Astrocyte of the cerebellum (primary cell): ENCODE measurements around the gene CALHM3.

ENCODE experiments used
- DNase-seq: peaks from one replicate; pipeline ENCODE4 v3.0.0-alpha.2; 2011; ENCODE audit warnings: low read depth
- H3K4me3 ChIP-seq: 2 replicates; pipeline ENCODE4 v1.5.1; 2011; ENCODE audit warnings: mild to moderate bottlenecking, low read depth, low read length, moderate library complexity
- in situ Hi-C: cut with HindIII; loops from 2 replicates; pipeline ENCODE4 v1.10.0; 2017; ENCODE audit warnings: low sequenced_read_pairs
- TF ChIP-seq, protein P1 (sequence below): IDR thresholded peaks from 2 replicates; pipeline ENCODE4 v1.5.1; 2012; ENCODE audit warnings: low read length, low read depth, moderate library complexity, mild to moderate bottlenecking; ENCODE audit errors: missing control alignments

CALHM3 gene

DNA sequence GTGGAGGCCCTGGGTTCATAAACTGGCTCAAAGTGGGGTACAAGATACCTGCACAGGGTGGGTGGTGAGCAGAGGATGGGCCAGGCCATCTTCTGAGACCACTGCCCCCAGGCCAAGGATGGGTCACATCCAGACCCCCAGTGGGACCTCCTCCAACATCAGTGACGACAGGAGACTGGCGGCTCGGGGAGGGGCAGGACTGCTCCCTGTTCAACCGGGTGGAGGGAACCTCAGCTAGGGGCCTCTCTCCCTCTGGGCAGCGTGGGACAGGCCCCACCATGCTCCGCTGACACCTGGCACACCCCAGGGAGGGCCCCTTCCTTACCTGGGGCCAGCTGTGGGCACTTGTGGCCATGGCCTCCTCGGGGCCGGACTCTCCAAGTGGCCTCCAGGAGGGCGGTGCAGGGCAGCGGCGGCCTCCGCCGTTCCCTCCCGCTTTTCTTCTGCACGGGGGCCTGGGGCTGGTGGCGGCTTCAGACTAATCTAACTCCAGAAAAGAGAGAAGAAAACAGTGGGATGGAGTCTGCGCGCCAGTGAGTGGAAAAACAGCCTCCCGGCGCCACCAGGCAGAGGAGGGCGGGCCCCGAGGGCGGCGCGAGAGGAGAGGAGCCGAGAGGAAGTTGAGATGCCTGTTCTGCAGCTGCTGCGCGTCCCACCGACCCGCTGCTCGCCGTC lies 27.1 kb downstream of the CALHM3 start, which contains the start of gene CALHM2:
TSS of gene CALHM2 (minus strand) at position 540 of the 675 bp plus-strand sequence. CDS start 2,429 bp downstream, outside the sequence.
- TF ChIP-seq, protein P1, sequence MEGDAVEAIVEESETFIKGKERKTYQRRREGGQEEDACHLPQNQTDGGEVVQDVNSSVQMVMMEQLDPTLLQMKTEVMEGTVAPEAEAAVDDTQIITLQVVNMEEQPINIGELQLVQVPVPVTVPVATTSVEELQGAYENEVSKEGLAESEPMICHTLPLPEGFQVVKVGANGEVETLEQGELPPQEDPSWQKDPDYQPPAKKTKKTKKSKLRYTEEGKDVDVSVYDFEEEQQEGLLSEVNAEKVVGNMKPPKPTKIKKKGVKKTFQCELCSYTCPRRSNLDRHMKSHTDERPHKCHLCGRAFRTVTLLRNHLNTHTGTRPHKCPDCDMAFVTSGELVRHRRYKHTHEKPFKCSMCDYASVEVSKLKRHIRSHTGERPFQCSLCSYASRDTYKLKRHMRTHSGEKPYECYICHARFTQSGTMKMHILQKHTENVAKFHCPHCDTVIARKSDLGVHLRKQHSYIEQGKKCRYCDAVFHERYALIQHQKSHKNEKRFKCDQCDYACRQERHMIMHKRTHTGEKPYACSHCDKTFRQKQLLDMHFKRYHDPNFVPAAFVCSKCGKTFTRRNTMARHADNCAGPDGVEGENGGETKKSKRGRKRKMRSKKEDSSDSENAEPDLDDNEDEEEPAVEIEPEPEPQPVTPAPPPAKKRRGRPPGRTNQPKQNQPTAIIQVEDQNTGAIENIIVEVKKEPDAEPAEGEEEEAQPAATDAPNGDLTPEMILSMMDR, result no peak
- in situ Hi-C loops, result loop anchor here (5.0 to 10.0 kb wide), 2 partner anchors 55 to 63 kb away; partner anchors contain the start of genes ATP5MK and PDCD11

DNA sequence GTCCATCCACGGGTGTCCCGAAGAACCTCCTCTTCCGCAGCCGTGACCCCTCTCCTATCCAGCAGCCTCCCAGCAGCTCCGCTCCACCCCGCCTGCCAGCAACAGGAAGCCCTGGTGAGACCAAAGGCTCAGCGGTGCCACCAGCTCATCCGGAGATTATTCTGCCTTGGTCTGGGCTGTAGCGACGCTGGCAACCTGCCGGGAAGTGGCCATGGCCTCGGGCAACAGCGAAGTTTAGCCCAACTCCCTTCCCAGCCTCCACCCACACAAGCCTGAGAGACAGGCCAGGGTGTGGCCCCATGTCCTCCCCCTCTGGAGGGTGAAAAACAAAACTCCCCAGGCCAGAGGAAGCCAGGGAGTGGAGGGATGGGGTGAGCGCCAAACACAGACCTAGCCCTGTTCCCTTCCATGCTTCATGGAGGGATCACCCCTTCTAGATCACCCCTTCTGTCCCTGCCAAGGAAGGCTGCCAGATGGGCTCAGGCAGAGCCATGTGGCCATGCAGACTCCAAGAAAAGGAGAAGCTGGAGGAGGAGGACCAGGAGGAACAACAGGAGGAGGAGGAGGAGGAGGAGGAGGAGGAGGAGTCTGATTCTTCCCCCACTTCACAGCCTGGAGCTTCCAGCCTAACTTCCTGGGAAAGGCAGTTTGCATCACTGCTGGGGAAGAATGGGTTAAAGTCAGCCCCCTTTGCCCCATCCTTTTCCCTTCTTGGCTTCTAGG lies 27.8 kb downstream of the CALHM3 start:
- peak overlapping the region; percentile 52 for H3K4me3 ChIP-seq
- in situ Hi-C loops, result loop anchor here (5.0 to 10.0 kb wide), 2 partner anchors 54 to 64 kb away; partner anchors contain the start of genes ATP5MK and PDCD11
- DNase-seq, result no peak
- TF ChIP-seq, protein P1, result no peak

More for the DNA sequence above, 27.1 kb downstream of the CALHM3 start, which contains the start of gene CALHM2:
- DNase-seq, result no peak
- peak within 1 kb of the TSS; percentile 52 for H3K4me3 ChIP-seq

DNA sequence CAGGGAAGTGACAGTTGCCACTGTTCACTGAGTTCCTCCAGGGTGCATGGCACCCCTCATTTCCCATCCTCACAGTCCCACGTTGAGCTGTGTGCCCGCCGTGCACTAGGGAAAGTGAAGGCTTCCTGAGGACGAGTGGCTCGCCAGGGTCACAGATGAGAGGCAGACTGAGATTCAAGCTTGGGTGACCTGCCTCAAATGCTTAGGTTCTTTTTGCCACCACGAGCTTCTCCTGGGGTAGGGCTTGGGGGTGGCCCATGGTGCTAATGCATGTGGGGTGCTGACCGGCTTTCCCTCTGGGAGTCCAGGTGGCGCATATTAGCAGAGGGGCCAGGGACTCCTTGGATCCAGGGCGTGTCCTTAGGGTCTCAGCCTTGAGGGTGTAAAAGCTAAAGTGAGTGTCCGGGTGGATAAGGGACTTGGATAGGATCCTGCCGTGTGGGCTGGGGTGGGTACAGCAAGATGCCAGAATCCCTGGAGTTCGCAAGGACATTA lies 28.8 kb downstream of the CALHM3 start:
- in situ Hi-C loops, result loop anchor here (5.0 to 10.0 kb wide), 2 partner anchors 53 to 65 kb away; partner anchors contain the start of genes ATP5MK and PDCD11
- no peak for DNase-seq
- H3K4me3 ChIP-seq, result no peak overlapping the region
- TF ChIP-seq, protein P1, result no peak

DNA sequence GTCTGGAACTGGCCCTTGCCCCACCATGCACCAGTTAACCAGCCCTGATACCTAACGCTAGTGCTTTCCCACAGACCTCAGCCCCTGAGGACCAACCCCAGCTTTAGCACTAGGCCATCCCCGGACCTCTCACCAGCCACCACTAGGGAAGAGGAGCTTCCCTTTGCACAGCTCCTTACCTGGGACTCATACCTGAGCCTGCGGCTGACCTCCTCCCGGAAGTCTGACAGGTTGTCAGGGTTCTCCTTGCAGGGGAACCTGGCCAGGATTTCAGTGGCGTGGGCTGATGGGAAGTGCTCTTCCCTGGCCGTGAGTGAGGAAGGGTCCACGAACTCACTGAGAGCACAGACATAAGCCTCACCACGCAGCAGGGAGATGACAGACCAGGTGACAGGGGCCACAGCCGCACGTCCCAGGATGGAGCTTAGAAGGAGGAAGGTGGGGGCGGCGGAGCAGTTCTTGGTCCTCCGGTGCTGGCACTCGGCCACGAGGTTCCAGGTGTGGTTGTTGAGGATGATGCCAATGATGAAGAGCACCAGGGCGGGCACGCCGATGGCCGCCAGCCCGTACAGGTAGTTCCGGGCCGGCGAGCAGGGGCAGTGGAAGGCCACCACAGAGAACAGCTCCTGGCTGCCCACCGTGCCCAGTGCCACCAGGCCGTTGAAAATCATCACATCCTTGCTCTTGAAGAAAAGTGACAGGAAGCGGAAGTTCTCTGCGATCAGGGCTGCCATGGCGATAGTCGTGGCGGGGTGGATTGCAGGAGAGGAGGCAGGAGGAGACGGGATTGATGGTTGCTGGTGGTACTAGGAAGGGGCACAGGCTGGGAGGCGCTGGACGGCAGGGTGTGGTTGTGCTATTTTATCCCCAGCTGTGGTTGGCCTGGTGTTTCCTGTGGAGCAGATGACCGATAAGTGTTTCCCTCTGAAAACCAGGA lies 29.6 kb downstream of the CALHM3 start:
- TF ChIP-seq, protein P1, result no peak
- DNase-seq, result no peak
- in situ Hi-C loops, result loop anchor here (5.0 to 10.0 kb wide), 2 partner anchors 52 to 65 kb away; partner anchors contain the start of genes ATP5MK and PDCD11
- H3K4me3 ChIP-seq, result no peak overlapping the region

DNA sequence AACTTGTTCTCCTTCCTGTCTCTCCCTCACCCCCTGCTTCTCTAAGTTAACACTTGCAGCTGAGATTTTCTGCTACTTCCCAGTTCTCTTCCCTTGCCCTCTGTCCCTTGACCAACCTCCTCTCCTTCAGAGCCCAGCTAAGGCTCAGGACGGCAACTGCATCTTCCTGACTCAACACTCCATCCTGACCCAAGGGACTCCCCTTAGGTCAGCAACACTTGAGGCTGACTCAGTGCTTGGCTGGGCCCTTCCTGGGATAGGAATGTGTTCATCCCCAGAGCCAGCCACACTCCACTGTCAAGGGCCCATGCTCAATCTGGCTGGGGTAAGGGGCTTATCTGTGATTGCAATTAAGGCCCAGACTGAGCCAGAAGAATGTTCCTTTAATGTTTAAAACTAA lies 30.3 kb downstream of the CALHM3 start:
- no peak overlapping the region for H3K4me3 ChIP-seq
- in situ Hi-C loops, result no loop called here
- no peak for DNase-seq
- TF ChIP-seq, protein P1, result no peak
